ENCODE results near the gene MUC5B.

- TF ChIP-seq, protein P1, sequence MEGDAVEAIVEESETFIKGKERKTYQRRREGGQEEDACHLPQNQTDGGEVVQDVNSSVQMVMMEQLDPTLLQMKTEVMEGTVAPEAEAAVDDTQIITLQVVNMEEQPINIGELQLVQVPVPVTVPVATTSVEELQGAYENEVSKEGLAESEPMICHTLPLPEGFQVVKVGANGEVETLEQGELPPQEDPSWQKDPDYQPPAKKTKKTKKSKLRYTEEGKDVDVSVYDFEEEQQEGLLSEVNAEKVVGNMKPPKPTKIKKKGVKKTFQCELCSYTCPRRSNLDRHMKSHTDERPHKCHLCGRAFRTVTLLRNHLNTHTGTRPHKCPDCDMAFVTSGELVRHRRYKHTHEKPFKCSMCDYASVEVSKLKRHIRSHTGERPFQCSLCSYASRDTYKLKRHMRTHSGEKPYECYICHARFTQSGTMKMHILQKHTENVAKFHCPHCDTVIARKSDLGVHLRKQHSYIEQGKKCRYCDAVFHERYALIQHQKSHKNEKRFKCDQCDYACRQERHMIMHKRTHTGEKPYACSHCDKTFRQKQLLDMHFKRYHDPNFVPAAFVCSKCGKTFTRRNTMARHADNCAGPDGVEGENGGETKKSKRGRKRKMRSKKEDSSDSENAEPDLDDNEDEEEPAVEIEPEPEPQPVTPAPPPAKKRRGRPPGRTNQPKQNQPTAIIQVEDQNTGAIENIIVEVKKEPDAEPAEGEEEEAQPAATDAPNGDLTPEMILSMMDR (IDR thresholded peaks at IDR 0.05), result no peak
- TF ChIP-seq EZH2phosphoT487 (IDR thresholded peaks at IDR 0.05), result no peak
Measured at GRCh38 chr11:1223346-1224110, 662 bp downstream of the MUC5B start.

All from neural progenitor cell (in vitro differentiated cells).